Ovary (tissue), 3 donors: ENCODE results near the gene ULBP2.

Experiments
- CTCF ChIP-seq, 3 donors: fragments of 450-650 bp in 2 of 3; fragments of 200-600 bp in 1 of 3; IDR thresholded peaks; one replicate each; pipeline versions ENCODE4 v1.5.1 to v1.8.0; 2016 to 2022; ENCODE audit warnings: antibody characterized with exemption in 3 of 3, mild to moderate bottlenecking in 1 of 3
- POLR2A ChIP-seq: fragments of 450-650 bp; IDR thresholded peaks from one replicate; pipeline ENCODE4 v1.6.1; 2017; ENCODE audit warnings: antibody characterized with exemption, mild to moderate bottlenecking, moderate library complexity
- donor health status: DM: no; HTN: no; CAD: no.

DNA sequence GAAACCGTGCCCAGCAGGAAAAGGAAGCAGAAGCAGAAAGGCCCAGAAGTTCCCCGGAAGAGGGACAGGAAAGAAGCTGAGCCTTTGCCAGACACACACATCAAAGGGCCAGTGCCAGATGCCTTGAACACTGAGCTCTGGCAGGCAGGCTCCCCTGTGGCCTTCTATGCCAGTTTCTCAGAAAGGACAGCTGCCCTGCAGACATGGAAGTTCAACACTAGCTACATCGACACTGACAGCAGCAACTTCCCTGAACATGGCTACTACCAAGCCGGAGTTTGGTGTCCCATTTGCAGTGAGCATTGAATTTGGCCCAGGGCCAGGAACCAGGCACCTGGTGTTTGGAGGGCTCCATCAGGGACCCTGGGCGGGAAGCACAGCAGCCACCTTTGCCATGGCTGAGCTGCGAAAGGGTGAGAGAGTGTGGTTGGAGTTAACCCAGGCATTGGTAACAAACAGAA, 35.9 kb upstream of the ULBP2 start:
- TF ChIP-seq CTCF (IDR thresholded peaks at IDR 0.05): no peak
- no peak for TF ChIP-seq POLR2A
